GM12864 (cell line): ENCODE results near the gene SKP2.

ENCODE experiments used
- DNase-seq: peaks from one replicate; pipeline ENCODE4 v3.0.0-alpha.2; 2011; ENCODE audit warnings: low read depth
- H3K4me3 ChIP-seq: 2 replicates; pipeline ENCODE4 v1.5.1; 2011; ENCODE audit warnings: mild to moderate bottlenecking, low read depth, low read length, control low read depth
- CTCF ChIP-seq: IDR thresholded peaks from 2 replicates; pipeline ENCODE4 v1.5.1; 2011; ENCODE audit warnings: low read depth, mild to moderate bottlenecking, moderate library complexity, low read length, control low read depth, inconsistent platforms; ENCODE audit errors: missing control alignments

Gene SKP2

GRCh38 chr5:36152324-36153297 lies 700 bp downstream of the SKP2 start:
- no peak for TF ChIP-seq CTCF
- DNase-seq, result no peak
- H3K4me3 ChIP-seq, result peak overlapping the region; percentile 77

- no peak for TF ChIP-seq CTCF
- DNase-seq, result no peak
- peak overlapping the region; percentile 77; the same call in 1 of the 2 replicates for H3K4me3 ChIP-seq
Observed at GRCh38 chr5:36153298-36153677, 1.4 kb downstream of the SKP2 start.

GRCh38 chr5:36153726-36154125 lies 1.8 kb downstream of the SKP2 start:
- TF ChIP-seq CTCF, result no peak
- H3K4me3 ChIP-seq, result no peak overlapping the region; the same call in 1 of the 2 replicates
- no peak for DNase-seq

GRCh38 chr5:36155291-36155690 lies 3.4 kb downstream of the SKP2 start:
- no peak overlapping the region for H3K4me3 ChIP-seq
- DNase-seq, result no peak
- TF ChIP-seq CTCF, result no peak

- TF ChIP-seq CTCF, result no peak
- no peak for DNase-seq
- H3K4me3 ChIP-seq, result no peak overlapping the region
Observed at GRCh38 chr5:36156121-36156601, 4.2 kb downstream of the SKP2 start.

GRCh38 chr5:36156619-36157018 lies 4.7 kb downstream of the SKP2 start:
- TF ChIP-seq CTCF, result no peak
- H3K4me3 ChIP-seq, result no peak overlapping the region
- no peak for DNase-seq
